Keratinocyte (primary cell): ENCODE results near the gene ABCC3. TPM values are rescaled to one million over a fixed set of nuclear protein-coding genes. Genes with fewer than 3 reads are reported as not detected.

Source experiments
- DNase-seq: peaks from one replicate; pipeline ENCODE4 v3.0.0-alpha.2; 2011; ENCODE audit warnings: low read depth, missing footprints, low spot score
- FAIRE-seq: peaks from 2 replicates; lab custom pipeline; 2011; peaks lifted over from hg19 to GRCh38; lab: Jason Lieb, UNC
- H2AFZ ChIP-seq: 2 replicates; pipeline ENCODE4 v1.6.0; 2012; ENCODE audit warnings: low read length, control low read depth, inconsistent platforms; ENCODE audit not compliant: control insufficient read depth
- H3K27ac ChIP-seq: 2 replicates; pipeline ENCODE4 v1.5.1; 2011; ENCODE audit warnings: low read length; ENCODE audit not compliant: control insufficient read depth, insufficient read depth
- H3K27me3 ChIP-seq: 3 replicates; pipeline ENCODE4 v1.6.0; 2011; ENCODE audit warnings: low read length; ENCODE audit not compliant: control insufficient read depth, insufficient read depth; ENCODE audit errors: extremely low read depth
- H3K36me3 ChIP-seq, 2 experiments: 2 replicates in 1 of 2; 3 replicates in 1 of 2; pipeline ENCODE4 v1.5.1; 2011; ENCODE audit warnings: low read length in 2 of 2, mild to moderate bottlenecking in 1 of 2; ENCODE audit not compliant: control insufficient read depth in 2 of 2, insufficient read depth in 2 of 2; ENCODE audit errors: extremely low read depth in 1 of 2
- H3K4me1 ChIP-seq: 3 replicates; pipeline ENCODE4 v1.5.1; 2011; ENCODE audit warnings: low read length; ENCODE audit not compliant: control insufficient read depth, insufficient read depth; ENCODE audit errors: extremely low read depth
- H3K4me2 ChIP-seq: 3 replicates; pipeline ENCODE4 v1.6.0; 2011; ENCODE audit warnings: low read depth, low read length; ENCODE audit not compliant: control insufficient read depth, insufficient read depth; ENCODE audit errors: extremely low read depth
- H3K4me3 ChIP-seq, 3 experiments: fragments of 200-600 bp in 1 of 3; sonication (generic) in 1 of 3; 2 replicates in 2 of 3; 3 replicates in 1 of 3; pipeline ENCODE4 v1.5.1; 2011 to 2016; ENCODE audit warnings: low read length in 3 of 3, mild to moderate bottlenecking in 3 of 3, control low read depth in 2 of 3, inconsistent platforms in 1 of 3, low read depth in 1 of 3, mixed read lengths in 1 of 3, mixed run types in 1 of 3, moderate library complexity in 1 of 3; ENCODE audit not compliant: control insufficient read depth in 2 of 3, insufficient read depth in 2 of 3; ENCODE audit errors: extremely low read depth in 1 of 3
- H3K79me2 ChIP-seq: 2 replicates; pipeline ENCODE4 v1.6.0; 2012; ENCODE audit warnings: low read length; ENCODE audit not compliant: control insufficient read depth, insufficient read depth
- H3K9ac ChIP-seq: 3 replicates; pipeline ENCODE4 v1.6.0; 2011; ENCODE audit warnings: low read length; ENCODE audit not compliant: control insufficient read depth, insufficient read depth; ENCODE audit errors: extremely low read depth
- H3K9me1 ChIP-seq: 3 replicates; pipeline ENCODE4 v1.6.0; 2011; ENCODE audit warnings: low read length; ENCODE audit not compliant: control insufficient read depth, insufficient read depth; ENCODE audit errors: extremely low read depth
- H3K9me3 ChIP-seq: 2 replicates; pipeline ENCODE4 v1.5.1; 2012; ENCODE audit warnings: low read depth, low read length; ENCODE audit not compliant: control insufficient read depth
- H4K20me1 ChIP-seq: 3 replicates; pipeline ENCODE4 v1.6.0; 2011; ENCODE audit warnings: low read length; ENCODE audit not compliant: control insufficient read depth, insufficient read depth; ENCODE audit errors: extremely low read depth
- EZH2 ChIP-seq: IDR thresholded peaks from one replicate; pipeline ENCODE4 v1.6.1; 2012; ENCODE audit warnings: inconsistent platforms, mild to moderate bottlenecking, low read length, moderate library complexity
- dilution Hi-C: fragments of 300-500 bp; cut with MboI; formaldehyde crosslinking; loops from one replicate; pipeline ENCODE4 v1.7.0; 2020; ENCODE audit warnings: low sequenced_read_pairs; ENCODE audit not compliant: extremely low pct_ligation_motif_present
- polyA plus RNA-seq, 5 experiments: library from polyadenylated mRNA; depleted of rRNA in 3 of 5; stranded (reverse) in 3 of 5; stranded (forward) in 1 of 5; unstranded in 1 of 5; fragments of >200 nt; gene quantifications; 1 replicate in 1 of 5; 2 replicates in 3 of 5; 3 replicates in 1 of 5; pipeline versions ENCODE4 v1.2.1 to v1.2.3, GENCODE V29; 2011 to 2012; ENCODE audit warnings: missing spikeins in 2 of 5, low read depth in 1 of 5, low replicate concordance in 1 of 5
- TF ChIP-seq, protein P1 (sequence below), 3 experiments: IDR thresholded peaks in 1 of 3; conservative IDR thresholded peaks in 1 of 3; optimal IDR thresholded peaks in 1 of 3; 2 replicates in 2 of 3; 3 replicates in 1 of 3; pipeline versions ENCODE3 to v1.5.1; 2011; ENCODE audit warnings: low read length in 3 of 3, mild to moderate bottlenecking in 3 of 3, moderate library complexity in 2 of 3, control low read depth in 1 of 3, inconsistent platforms in 1 of 3; ENCODE audit not compliant: insufficient read depth in 2 of 3; ENCODE audit errors: extremely low read depth in 1 of 3

Gene ABCC3
- polyA plus RNA-seq, 1 donor (not counting 4 experiments of a cell fraction or from before 2014, with no cell fraction given): 41.7 TPM

DNA sequence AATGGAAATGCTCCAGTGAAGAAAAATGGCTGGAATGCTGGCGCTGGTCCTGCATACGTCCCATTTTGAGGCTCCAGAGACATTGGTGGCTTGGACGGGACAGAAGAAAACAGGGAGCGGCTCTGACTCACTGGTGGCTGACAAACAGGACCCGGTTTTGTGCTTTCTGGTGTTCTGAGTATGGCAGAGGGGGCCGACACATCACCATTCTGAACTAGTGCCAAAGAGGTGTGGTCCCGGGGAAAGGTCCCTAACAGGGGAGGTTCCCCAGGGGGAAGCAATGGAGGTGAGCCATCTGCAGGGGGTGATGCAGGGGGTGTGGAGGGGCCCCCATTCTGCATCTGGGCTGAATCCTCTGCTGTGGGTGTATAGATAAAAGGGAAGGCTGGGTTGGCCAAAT is 64.7 kb downstream of the ABCC3 start:
- Histone ChIP-seq H3K27me3 (no peaks in the 10 kb centered on the region), H3K36me3 (peaks cover 23 to 50% of the 10 kb centered on the region in 2 experiments), H3K27ac (no peak overlapping the region), H4K20me1 (peaks cover 2% of the 10 kb centered on the region), H3K4me2 (no peak overlapping the region), H3K9me1 (no peaks in the 10 kb centered on the region), H3K9me3 (no peaks in the 10 kb centered on the region), H3K4me3 (no peak overlapping the region), H3K9ac (no peak overlapping the region), H2AFZ (no peak overlapping the region), H3K79me2 (peaks cover 30% of the 10 kb centered on the region), H3K4me1 (peaks cover 6% of the 10 kb centered on the region)
- dilution Hi-C loops: no loop called here
- FAIRE-seq (no peak), DNase-seq (no peak)
- TF ChIP-seq EZH2: no peak
- TF ChIP-seq, protein P1, sequence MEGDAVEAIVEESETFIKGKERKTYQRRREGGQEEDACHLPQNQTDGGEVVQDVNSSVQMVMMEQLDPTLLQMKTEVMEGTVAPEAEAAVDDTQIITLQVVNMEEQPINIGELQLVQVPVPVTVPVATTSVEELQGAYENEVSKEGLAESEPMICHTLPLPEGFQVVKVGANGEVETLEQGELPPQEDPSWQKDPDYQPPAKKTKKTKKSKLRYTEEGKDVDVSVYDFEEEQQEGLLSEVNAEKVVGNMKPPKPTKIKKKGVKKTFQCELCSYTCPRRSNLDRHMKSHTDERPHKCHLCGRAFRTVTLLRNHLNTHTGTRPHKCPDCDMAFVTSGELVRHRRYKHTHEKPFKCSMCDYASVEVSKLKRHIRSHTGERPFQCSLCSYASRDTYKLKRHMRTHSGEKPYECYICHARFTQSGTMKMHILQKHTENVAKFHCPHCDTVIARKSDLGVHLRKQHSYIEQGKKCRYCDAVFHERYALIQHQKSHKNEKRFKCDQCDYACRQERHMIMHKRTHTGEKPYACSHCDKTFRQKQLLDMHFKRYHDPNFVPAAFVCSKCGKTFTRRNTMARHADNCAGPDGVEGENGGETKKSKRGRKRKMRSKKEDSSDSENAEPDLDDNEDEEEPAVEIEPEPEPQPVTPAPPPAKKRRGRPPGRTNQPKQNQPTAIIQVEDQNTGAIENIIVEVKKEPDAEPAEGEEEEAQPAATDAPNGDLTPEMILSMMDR (optimal IDR thresholded peaks at IDR 0.05 in 1 of 3, IDR thresholded peaks at IDR 0.05 in 1 of 3, conservative IDR thresholded peaks at IDR 0.05 in 1 of 3; ENCODE audit: extremely low read depth in 1 of 3, insufficient read depth in 2 of 3, low read length in 3 of 3): no peak

- Histone ChIP-seq H2AFZ (no peak overlapping the region), H3K9me3 (no peaks in the 10 kb centered on the region), H3K36me3 (peaks cover 11 to 27% of the 10 kb centered on the region in 2 experiments), H4K20me1 (no peaks in the 10 kb centered on the region), H3K4me2 (no peak overlapping the region), H3K4me3 (no peak overlapping the region), H3K9ac (no peak overlapping the region), H3K27me3 (no peaks in the 10 kb centered on the region), H3K27ac (no peak overlapping the region), H3K9me1 (no peaks in the 10 kb centered on the region), H3K4me1 (peaks cover 6% of the 10 kb centered on the region), H3K79me2 (peaks cover 59% of the 10 kb centered on the region)
- DNase-seq (no peak), FAIRE-seq (no peak)
- dilution Hi-C loops: no loop called here
- no peak for TF ChIP-seq EZH2
- TF ChIP-seq, protein P1 (optimal IDR thresholded peaks at IDR 0.05 in 1 of 3, IDR thresholded peaks at IDR 0.05 in 1 of 3, conservative IDR thresholded peaks at IDR 0.05 in 1 of 3; ENCODE audit: extremely low read depth in 1 of 3, insufficient read depth in 2 of 3, low read length in 3 of 3): no peak
These were observed 68.5 kb downstream of the ABCC3 start for GRCh38 chr17:50703162-50703561.
